ENCODE measurements around the gene NDUFS5. TPM values are rescaled to one million over a fixed set of nuclear protein-coding genes. Genes with fewer than 3 reads are reported as not detected.
"Not testable (repeated sequence)": the region's sequence is repeated elsewhere in the genome, so short reads cannot be mapped to it uniquely, and the experiment has no call there.

The NDUFS5 gene
- total RNA-seq, 1 experiment from 2014 or later = 1,230 TPM

DNA sequence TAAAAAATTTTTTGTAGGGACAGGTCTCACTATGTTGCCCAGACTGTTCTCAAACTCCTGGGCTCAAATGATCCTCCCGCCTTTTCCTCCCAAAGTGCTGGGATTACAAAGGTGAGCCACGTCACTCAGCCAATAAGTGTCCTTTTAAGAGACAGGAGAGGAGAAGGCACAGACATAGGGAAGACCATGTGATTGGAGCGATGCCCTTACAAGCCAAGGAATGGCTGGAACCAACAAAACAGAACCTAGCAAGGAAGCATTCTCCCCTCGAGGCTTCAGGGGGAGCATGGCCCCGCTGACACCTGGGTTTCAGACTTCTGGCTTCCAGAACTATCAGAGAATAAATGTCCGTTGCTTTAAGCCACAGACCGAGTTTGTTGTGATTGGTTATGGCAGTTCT is 37.0 kb downstream of the NDUFS5 start:
- DNase-seq (ENCODE audit: low read depth) = no peak

DNA sequence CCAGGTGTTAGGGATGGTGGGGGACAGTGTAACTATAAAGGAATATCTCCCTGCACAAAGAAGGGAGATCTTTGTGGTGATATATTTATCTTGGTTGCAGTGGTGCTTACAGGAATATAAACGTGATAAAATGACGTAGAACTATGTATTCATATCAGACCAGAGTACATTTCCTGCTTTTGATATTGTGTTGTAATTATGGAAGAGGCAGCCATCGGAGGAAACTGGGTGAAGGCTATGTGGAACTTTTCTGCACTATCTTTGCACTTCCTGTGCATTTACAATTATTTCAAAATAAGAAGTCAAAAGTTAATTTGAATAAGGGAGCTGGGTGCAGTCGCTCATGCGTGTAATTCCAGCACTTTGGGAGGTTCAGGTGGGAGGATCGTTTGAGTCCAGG is 37.6 kb downstream of the NDUFS5 start:
- DNase-seq (ENCODE audit: low read depth) = no peak

DNA sequence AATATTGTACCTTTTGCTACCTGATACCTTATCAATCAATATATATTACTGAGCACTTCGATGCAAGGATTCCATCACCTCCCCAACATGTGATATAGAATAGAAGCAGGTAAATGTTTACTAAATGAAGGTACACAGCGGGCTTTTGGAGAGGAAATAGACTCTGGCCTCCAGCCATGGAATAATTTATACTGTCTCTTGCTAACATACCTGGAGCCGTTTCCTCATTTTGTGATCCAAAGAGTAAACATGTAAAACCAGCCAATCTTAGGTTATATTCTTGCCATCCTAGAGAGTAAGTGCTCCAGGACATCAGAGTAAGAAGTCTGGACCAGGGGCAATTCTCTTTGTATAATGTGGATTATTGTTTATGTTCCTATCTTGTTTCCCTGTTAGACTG is 39.4 kb downstream of the NDUFS5 start:
- DNase-seq (ENCODE audit: low read depth) = no peak

DNA sequence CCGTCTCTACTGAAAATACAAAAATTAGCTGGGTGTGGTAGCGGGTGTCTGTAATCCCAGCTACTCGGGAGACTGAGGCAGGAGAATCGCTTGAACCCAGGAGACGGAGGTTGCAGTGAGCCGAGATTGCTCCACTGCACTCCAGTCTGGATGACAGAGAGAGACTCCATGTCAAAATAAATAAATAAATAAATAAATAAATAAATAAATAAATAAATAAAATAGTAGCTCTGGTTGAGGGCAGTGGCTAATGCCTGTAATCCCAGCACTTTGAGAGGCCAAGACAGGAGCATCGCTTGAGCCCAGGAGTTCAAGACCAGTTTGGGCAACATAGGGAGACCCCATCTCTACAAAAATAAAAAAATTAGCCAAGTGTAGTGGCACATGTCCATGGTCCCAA is 42.1 kb downstream of the NDUFS5 start:
- DNase-seq (ENCODE audit: low read depth) = not testable (repeated sequence)

DNA sequence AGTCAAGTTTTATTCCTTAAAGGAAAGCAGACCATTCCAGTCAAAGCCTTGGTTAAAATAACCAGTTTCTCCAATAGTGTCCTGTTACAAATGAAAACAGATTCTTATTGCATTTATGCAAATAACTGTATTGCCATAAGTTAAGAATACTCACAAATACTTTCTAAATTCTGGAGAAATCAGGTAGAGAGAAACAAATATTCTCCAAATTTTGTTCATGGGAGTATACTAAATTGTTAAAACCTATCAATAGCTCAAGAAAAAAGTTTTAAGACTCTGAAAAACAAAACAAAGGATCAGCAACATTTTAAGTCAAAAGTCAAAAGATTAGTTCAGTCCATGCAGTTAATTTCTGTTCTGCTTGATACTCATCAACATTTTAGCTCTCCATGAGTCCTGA is 45.4 kb downstream of the NDUFS5 start:
- not testable (repeated sequence) for DNase-seq (ENCODE audit: low read depth)

DNA sequence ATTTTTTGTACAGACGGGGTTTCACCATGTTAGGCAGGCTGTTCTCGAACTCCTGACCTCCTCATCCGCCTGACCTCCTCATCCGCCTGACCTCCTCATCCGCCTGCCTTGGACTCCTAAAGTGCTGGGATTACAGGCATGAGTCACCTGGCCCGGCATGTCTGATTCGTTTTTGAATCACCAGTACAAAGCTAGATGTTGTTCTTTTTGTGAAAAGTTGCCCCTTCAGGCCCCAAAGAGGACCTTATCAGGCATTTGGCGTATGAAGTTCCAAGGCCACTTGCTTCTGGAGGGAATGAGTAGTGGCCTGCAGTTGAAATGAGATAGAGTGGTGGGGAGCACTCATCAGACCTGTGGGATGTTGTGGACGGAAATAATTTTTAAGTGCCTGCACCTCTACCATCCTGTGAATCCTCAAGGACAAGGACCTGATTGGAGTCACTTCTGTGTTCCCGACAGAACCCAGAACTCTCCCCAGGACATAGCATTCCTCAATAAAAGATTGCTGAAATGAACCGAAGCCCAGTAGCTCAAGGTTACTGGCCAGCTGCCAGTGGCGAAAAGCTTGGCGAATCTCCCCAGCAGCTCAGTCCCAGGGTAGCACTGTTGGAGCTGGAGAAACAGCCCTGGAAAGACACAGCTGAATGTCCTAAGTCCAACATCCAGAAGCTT is 50.1 kb downstream of the NDUFS5 start:
- DNase-seq (ENCODE audit: low read depth) = peak; percentile 56

DNA sequence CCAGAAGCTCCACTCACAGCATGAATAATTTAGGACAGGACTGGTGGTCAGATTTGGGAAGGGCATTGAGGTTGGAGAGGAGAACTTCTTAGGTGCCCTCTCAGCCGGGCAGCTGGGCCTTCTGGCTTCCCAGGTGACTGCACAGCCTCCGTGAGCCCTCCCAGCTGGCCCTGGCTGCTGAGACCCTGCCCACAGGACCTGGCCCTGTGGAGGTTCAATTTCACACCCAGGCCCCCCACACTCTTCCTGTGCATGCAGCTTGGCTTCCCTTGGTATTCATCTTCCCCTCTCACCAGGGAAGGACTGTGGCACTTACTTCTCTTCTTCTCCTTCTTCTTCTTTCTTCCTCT is 50.6 kb downstream of the NDUFS5 start:
- no peak for DNase-seq (ENCODE audit: low read depth)

DNA sequence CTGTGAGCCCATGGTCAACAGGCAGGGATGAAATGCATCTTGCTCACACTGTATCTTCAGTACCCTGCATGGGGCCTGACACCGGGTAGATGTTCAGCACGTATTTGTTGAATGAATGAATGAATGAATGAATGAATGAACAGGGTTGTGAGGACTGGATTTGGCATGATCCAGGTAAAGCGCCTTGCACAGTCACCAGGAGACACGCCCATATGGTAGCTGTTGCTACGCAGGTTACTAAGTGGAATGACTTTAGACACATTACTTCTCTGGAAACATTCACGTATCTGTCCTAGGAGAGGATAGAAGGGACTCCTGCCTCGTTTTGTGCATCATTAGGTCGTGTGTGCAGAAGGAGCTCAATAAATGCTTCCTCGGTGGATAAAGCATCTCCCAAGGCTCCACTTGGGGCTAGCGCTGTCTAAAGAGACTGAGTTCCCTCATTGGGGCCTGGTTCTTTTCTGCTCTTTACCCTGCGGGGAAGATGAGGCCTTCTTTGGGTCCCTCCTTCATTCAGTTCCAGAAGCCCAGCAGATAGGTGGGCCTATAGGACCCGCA is 54.2 kb downstream of the NDUFS5 start:
- DNase-seq (ENCODE audit: low read depth) = no peak

DNA sequence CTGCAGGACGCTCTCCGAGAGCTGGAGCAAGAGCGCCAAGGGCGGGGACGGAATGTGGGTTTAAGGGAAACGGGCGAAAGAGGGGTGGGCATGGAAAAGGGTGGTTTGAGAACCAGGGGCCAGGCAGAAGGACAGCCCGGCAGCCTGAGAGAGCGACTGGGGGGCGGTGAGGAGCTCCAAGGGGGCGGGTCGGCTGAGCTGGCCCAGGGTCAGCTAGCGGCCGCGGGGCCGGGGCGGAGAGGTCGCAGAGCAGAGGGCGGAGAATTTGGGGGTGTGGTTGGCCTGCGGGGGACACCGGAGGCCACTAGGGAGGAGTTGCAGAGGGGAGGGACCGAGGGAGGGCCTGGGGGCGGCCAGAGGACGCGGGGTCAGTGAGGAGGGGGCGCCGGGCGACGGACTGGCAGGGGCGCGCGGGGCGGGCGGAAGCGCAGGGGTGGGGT is 54.7 kb downstream of the NDUFS5 start:
- DNase-seq (ENCODE audit: low read depth) = no peak

DNA sequence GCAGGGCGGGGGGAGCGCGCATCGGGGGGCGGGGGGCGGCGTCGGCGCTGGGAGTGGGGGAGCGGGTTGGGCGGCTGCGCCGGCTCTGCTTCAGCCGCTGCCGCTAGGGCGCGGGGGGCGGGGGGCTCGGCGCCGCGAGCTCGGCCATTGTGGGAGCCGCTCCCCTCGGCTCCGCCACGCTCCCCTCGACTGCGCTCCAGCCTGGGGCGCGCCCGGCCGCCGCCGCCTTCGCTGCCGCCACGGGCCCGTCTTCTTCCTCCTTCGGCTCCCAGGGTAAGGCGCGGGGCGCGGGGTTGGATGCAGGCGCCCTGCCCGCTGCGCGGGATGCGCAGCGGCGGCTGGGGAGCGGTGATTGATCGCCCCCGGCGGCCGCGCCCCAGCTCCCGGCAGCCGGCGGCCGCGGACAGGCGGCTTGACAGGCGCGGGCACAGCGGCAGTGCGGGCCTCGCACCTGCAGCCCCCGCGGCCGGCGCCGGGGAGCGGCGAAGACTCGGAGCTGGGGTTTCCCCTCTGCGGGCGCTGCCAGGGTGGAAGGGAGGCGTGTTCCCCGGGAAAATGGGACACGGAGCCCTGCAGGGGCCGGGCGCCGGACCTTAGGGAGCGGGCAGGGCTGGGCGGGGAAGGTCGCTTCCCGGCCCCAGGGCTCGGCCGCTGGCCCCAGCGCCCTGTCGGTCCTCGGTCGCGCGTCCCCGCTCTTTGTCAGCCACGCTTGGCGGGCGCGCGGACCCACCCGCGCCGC is 55.3 kb downstream of the NDUFS5 start:
- peak; percentile 40 for DNase-seq (ENCODE audit: low read depth)

DNA sequence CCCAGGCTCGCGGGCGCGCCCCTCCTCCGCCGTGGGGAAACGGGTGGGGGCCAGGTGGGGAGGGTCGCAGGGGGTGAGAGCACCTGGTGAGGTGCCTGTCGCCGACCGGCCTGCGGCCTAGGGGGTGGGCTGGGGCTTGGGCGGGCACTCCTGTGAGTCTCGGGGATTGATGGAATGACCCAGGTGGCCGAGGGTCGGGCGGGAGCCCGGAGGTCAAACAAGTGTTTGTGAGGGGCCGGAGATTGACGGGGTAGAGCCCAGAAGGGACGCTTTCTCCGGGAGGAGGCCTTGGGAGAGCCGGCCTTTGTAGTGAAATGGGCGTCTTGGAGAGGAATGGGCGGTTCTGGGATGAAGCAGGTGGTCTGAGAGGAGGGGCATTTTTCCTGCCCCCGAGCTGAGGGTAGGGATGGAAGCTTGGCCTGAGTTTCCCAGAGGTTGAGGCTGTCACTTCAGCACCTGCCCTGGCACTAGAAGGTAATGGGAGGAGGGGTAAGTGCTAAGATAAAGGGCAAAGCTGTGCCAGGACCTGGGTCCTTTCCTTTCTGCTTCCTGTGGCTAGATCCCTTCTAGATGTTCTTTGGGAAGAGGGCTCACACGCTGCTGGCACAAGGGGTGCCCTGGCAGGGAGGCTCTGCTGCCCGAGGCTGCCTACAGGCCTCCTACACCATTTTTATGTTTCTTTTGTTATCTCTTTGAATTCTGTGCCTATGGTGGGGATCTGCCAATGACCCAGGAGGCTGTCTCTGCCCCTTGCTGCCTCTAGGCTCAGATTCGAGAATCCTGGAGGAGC is 56.1 kb downstream of the NDUFS5 start:
- no peak for DNase-seq (ENCODE audit: low read depth)

DNA sequence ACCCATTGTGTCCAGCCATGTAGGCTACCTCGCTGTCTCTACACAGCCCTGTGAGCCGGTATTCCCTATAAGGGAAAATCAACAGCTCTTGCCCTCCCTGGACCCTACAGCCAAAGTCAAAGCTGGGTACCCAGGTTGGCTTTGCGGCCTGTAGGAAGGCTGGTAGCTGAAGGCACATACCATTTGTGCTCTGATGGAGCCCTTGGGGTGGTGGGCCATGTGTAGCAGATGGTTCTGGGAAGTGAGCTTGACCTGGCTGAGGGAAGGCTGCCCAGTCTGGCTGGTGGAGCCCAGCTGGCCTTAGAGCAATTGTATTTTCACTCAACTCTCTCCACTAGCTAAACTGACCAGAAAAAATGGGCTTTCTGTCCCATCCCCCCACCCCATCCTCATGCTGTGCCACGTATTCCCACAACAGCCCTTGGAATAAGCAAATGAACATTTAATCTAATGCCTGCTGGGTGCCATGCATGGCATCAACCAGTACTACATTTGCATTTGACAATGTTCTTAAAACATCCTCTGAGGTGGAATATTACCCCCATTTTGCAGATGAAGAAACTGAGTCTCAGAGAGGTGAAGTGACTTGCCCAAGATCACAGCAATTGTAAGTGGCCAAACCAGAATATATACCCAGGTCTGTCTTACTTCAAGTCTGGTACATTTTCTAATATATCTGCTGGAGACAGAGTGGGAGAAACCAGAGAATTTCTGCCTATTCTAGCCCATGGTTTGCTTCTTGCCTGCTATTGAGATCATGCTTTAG is 56.8 kb downstream of the NDUFS5 start:
- DNase-seq (ENCODE audit: low read depth) = no peak

DNA sequence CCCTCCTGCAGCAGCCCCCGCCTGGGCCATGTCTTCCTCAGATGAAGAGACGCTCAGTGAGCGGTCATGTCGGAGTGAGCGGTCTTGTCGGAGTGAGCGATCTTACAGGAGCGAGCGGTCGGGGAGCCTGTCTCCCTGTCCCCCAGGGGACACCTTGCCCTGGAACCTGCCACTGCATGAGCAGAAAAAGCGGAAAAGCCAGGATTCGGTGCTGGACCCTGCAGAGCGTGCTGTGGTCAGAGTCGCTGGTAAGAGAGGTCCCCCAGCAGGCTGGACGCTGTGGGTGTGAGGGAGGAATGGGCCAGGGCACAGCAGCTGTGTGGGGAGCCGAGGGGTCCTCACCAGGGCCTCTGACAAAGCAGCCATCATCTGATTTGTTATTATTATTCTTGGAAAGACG is 58.0 kb downstream of the NDUFS5 start:
- no peak for DNase-seq (ENCODE audit: low read depth)

Other genes starting within 250 kb of the NDUFS5 start
- 10.1 and 11.5 TPM in 2 replicates for gene RRAGC, start 166.6 kb upstream of the NDUFS5 start, total RNA-seq (2014; rRNA removed; shearing (Covaris generic))
- gene MYCBP, start 153.0 kb upstream of the NDUFS5 start, total RNA-seq (2014; rRNA removed; shearing (Covaris generic)) = 56.9 and 60.0 TPM in 2 replicates
- gene GJA9, start 144.8 kb upstream of the NDUFS5 start, total RNA-seq (2014; rRNA removed; shearing (Covaris generic)) = not detected in 2 replicates
- gene RHBDL2, start 84.5 kb upstream of the NDUFS5 start, total RNA-seq (2014; rRNA removed; shearing (Covaris generic)) = 0.80 and 1.4 TPM in 2 replicates
- gene AKIRIN1, start 35.1 kb upstream of the NDUFS5 start, total RNA-seq (2014; rRNA removed; shearing (Covaris generic)) = 66.7 and 75.8 TPM in 2 replicates
- 117 and 127 TPM in 2 replicates for gene MACF1, start 178.3 kb downstream of the NDUFS5 start, total RNA-seq (2014; rRNA removed; shearing (Covaris generic))